Chondrocyte (in vitro differentiated cells): ENCODE data around the gene KIFC3. TPM values are rescaled to one million over a fixed set of nuclear protein-coding genes. Genes with fewer than 3 reads are reported as not detected.

Experiments used
- DNase-seq: peaks from one replicate; pipeline ENCODE4 v3.0.0; 2021; ENCODE audit warnings: mixed read lengths, low spot score
- H3K27ac Mint-ChIP-seq: one replicate; pipeline ENCODE4 v1.8.0; 2021; ENCODE audit warnings: mild to moderate bottlenecking, moderate library complexity, mixed read lengths; ENCODE audit not compliant: unreplicated experiment
- H3K27me3 Mint-ChIP-seq: 2 replicates; pipeline ENCODE4 v1.8.0; 2021; ENCODE audit warnings: low read depth, mixed read lengths
- H3K36me3 Mint-ChIP-seq: 2 replicates; pipeline ENCODE4 v1.8.0; 2021; ENCODE audit warnings: low read depth, mixed read lengths
- H3K4me1 Mint-ChIP-seq: 2 replicates; pipeline ENCODE4 v1.8.0; 2021; ENCODE audit warnings: low read depth, mild to moderate bottlenecking, mixed read lengths
- H3K4me3 Mint-ChIP-seq: one replicate; pipeline ENCODE4 v1.8.0; 2021; ENCODE audit warnings: mild to moderate bottlenecking, moderate library complexity, mixed read lengths; ENCODE audit not compliant: unreplicated experiment
- H3K9me3 Mint-ChIP-seq: 2 replicates; pipeline ENCODE4 v1.8.0; 2021; ENCODE audit warnings: low read depth, mixed read lengths
- total RNA-seq: library from RNA; stranded (reverse); gene quantifications from 3 replicates; pipeline ENCODE4 v1.2.1, GENCODE V29; 2021
- TF ChIP-seq, protein P1 (sequence below): fragments of 200-600 bp; sonication (generic); IDR thresholded peaks from 2 replicates; pipeline ENCODE4 v1.5.0; 2021; ENCODE audit warnings: antibody characterized with exemption, mild to moderate bottlenecking, moderate library complexity

KIFC3 gene
- total RNA-seq, 1 donor from 2014 or later = 75.6 TPM

- peak; percentile 99 for DNase-seq
- H3K4me3 Mint-ChIP-seq = peak within 1 kb of the TSS; percentile 99
- no peaks in the 10 kb centered on the region for H3K27me3 Mint-ChIP-seq
- H3K27ac Mint-ChIP-seq = peak within 1 kb of the TSS; percentile 99
- no peaks in the 10 kb centered on the region for H3K36me3 Mint-ChIP-seq
- H3K4me1 Mint-ChIP-seq = peaks cover 26% of the 10 kb centered on the region
- TF ChIP-seq, protein P1, sequence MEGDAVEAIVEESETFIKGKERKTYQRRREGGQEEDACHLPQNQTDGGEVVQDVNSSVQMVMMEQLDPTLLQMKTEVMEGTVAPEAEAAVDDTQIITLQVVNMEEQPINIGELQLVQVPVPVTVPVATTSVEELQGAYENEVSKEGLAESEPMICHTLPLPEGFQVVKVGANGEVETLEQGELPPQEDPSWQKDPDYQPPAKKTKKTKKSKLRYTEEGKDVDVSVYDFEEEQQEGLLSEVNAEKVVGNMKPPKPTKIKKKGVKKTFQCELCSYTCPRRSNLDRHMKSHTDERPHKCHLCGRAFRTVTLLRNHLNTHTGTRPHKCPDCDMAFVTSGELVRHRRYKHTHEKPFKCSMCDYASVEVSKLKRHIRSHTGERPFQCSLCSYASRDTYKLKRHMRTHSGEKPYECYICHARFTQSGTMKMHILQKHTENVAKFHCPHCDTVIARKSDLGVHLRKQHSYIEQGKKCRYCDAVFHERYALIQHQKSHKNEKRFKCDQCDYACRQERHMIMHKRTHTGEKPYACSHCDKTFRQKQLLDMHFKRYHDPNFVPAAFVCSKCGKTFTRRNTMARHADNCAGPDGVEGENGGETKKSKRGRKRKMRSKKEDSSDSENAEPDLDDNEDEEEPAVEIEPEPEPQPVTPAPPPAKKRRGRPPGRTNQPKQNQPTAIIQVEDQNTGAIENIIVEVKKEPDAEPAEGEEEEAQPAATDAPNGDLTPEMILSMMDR = no peak
- H3K9me3 Mint-ChIP-seq = peaks cover 4% of the 10 kb centered on the region
Observed at GRCh38 chr16:57735755-57736418, 66.4 kb downstream of the KIFC3 start, which contains the start of gene KATNB1. KATNB1 (plus strand) TSS chr16:57735770; CDS start chr16:57737244, 1,474 bp downstream.

DNA sequence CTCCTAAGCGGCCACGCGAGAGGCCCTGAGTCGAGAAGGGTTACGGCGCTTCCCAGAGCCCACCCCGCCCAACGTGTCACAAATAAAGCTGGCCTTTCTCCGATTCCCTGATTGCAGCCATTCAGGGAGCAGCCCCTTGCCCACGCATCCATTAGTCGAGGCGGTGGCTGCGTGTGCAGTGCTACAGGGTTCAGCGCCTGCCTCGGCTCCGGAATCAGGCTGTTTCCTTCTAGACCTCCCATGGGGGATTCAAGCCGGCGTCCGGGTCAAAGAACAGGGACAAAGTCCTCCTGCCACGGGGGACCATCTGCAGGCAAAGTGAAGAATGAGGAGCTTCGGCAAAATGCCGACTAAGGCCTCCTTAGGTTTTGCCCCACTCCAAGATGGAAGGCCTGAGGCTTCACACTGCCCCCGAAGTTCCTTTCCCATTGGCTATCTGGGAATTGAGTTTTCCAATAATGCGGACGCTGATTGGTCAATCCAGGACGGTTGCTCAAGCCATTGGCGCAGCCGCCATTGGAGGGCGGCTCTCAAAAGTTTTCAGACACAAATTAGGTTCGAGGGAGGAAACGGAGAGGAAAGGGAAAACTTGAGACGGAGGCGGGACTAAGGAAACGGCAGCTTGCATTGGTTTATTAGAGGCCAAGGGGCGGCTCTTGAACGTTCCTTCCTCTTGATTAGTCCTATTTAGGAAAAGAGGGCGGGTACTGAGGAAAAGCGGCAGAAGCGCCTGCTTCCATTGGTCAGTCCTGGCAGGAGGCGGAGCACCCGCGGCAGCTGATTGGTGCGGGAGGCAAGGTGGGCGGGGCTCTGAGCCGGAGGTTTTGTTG lies 67.2 kb downstream of the KIFC3 start:
- Mint-ChIP-seq H3K4me1 (peaks cover 26% of the 10 kb centered on the region), H3K36me3 (no peaks in the 10 kb centered on the region), H3K9me3 (peaks cover 4% of the 10 kb centered on the region), H3K27ac (peak overlapping the region; percentile 99), H3K4me3 (peak overlapping the region; percentile 99), H3K27me3 (no peaks in the 10 kb centered on the region)
- peak; percentile 85 for DNase-seq
- TF ChIP-seq, protein P1 = no peak

- H3K4me3 Mint-ChIP-seq = peak overlapping the region; percentile 99
- H3K9me3 Mint-ChIP-seq = peaks cover 4% of the 10 kb centered on the region
- DNase-seq = peak; percentile 86
- H3K4me1 Mint-ChIP-seq = peaks cover 26% of the 10 kb centered on the region
- TF ChIP-seq, protein P1 = no peak
- no peaks in the 10 kb centered on the region for H3K27me3 Mint-ChIP-seq
- H3K36me3 Mint-ChIP-seq = no peaks in the 10 kb centered on the region
- H3K27ac Mint-ChIP-seq = peak overlapping the region; percentile 99
Observed at GRCh38 chr16:57734308-57734924, 67.9 kb downstream of the KIFC3 start.

DNA sequence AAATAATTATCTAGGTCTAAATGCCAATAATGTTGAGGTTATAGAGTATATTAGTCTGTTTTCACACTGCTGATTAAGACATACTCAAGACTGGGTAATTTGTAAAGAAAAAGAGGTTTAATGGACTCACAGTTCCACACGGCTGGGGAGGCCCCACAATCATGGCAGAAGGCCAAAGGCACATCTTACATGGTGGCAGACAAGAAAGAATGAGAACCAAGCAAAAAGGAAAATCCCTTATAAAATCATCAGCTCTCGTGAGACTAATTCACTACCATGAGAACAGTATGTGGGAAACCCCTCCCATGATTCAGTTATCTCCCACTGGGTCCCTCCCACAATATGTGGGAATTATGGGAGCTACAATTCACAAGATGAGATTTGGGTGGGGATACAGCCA lies 69.6 kb downstream of the KIFC3 start:
- Mint-ChIP-seq H3K27ac (no peak overlapping the region), H3K9me3 (peaks cover 4% of the 10 kb centered on the region), H3K36me3 (no peaks in the 10 kb centered on the region), H3K4me1 (peaks cover 26% of the 10 kb centered on the region), H3K27me3 (no peaks in the 10 kb centered on the region), H3K4me3 (no peak overlapping the region)
- peak; percentile 1 for DNase-seq
- TF ChIP-seq, protein P1 = no peak

DNA sequence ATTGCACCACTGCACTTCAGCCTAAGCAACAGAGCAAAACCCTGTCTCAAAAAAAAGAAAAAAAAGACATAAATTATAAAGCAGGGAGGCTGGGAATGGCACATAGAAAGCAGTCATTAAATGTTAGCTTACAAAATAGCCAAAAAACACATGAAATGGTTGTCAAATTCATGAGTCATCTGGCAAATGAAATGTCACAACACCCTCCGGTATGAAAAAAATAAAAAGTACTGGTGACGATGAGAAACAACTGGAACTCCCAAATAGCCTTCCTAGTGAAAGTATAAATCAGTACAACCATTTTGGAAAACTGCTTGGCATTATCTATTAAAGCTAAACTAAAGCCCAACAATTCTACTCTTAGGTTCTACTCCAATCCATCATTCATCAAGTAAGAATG lies 70.3 kb downstream of the KIFC3 start:
- Mint-ChIP-seq H3K9me3 (peaks cover 4% of the 10 kb centered on the region), H3K27ac (no peak overlapping the region), H3K27me3 (no peaks in the 10 kb centered on the region), H3K4me3 (no peak overlapping the region), H3K36me3 (no peaks in the 10 kb centered on the region), H3K4me1 (peaks cover 20% of the 10 kb centered on the region)
- TF ChIP-seq, protein P1 = no peak
- no peak for DNase-seq
